ENCODE data around the gene LRRK1. TPM values are rescaled to one million over a fixed set of nuclear protein-coding genes. Genes with fewer than 3 reads are reported as not detected.

Gene LRRK1
- total and polyA plus RNA-seq, 2 of the 4 experiments (the other 2 are of a cell fraction) = 3.0 to 5.8 TPM

DNA sequence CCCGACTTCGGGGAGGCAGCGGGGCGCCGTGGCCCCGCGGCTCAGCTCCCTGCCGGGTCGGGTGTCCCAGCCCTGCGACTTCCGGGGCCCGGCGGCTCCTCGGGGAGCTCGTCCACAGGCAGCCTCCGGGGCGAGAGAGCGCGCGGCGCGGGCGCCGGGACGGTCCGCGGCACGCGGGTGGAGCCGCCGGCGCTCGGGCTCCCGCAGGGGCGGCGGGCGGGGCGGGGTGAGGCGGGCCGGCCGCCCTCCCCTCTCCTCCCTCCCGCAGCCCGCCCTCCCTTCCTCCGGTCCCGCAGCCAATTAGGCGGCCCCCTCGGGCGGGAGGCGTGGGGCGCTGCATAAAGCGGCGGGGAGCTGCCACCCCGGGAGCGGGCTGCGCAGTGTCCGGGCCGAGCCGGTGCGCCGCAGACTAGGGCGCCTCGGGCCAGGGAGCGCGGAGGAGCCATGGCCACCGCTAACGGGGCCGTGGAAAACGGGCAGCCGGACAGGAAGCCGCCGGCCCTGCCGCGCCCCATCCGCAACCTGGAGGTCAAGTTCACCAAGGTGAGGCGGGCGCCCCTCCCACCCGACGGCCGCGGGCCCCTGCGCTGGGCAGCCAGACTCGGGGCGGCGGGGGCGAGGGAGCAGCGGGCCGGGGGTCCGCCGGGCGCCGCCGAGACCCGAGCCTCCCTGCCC is 39.6 kb upstream of the LRRK1 start, which contains the start of gene ALDH1A3 (continued):
- TF ChIP-seq MAZ (IDR thresholded peaks at IDR 0.05; ENCODE audit: borderline replicate concordance, low read depth, low read length) = no peak

- no peak overlapping the region for H4K8ac ChIP-seq (ENCODE audit: low read depth in 2 of 2, low read length in 2 of 2)
- peak overlapping the region; percentile 28 for H2AK9ac ChIP-seq (replicated peaks; ENCODE audit: low read depth, low read length, poor library complexity)
- H3K4ac ChIP-seq (ENCODE audit: low read depth, low read length) = no peak overlapping the region
- ChIA-PET CTCF (no interaction called here), POLR2A (ENCODE audit: unreplicated experiment) (no interaction called here)
- peak overlapping the region; percentile 71 for H2AFZ ChIP-seq (replicated peaks; ENCODE audit: low read length, poor library complexity)
- no peak overlapping the region for H2BK20ac ChIP-seq (ENCODE audit: low read depth, low read length)
- H4K20me1 ChIP-seq (ENCODE audit: insufficient read depth, low read length) = no peaks in the 10 kb centered on the region
- no peak overlapping the region for H3K23ac ChIP-seq (ENCODE audit: low read depth, low read length)
- H2AK5ac ChIP-seq (ENCODE audit: low read depth, low read length) = no peak overlapping the region
- H3K36me3 ChIP-seq (ENCODE audit: control insufficient read depth, insufficient read depth, low read length) = no peaks in the 10 kb centered on the region
- no peak overlapping the region for H2BK5ac ChIP-seq (ENCODE audit: low read depth, low read length, poor library complexity, severe bottlenecking)
- H3K9ac ChIP-seq (ENCODE audit: low read depth, low read length) = no peak overlapping the region
- no peak overlapping the region for H4K5ac ChIP-seq (ENCODE audit: low read depth, low read length)
- H3K14ac ChIP-seq (replicated peaks; ENCODE audit: low read depth, low read length) = no peak overlapping the region
- DNase-seq (no peak), ATAC-seq (ENCODE audit: low read depth) (no peak)
- no TSS peak for BruUV-seq (replicated peaks)
- no peak overlapping the region; the same call in 1 of the 2 replicates for H3K4me2 ChIP-seq (ENCODE audit: low read depth, low read length)
- in situ Hi-C loops (cut with MboI; ENCODE audit: low sequenced_read_pairs) (no loop called here), intact Hi-C loops (cut with micrococcal nuclease) (no loop called here), dilution Hi-C loops (cut with HindIII; ENCODE audit: low sequenced_read_pairs, unreplicated experiment) (no loop called here)
- no peak overlapping the region for H3K56ac ChIP-seq (ENCODE audit: extremely low read depth, insufficient read depth, low read length)
- H3K9me1 ChIP-seq (ENCODE audit: insufficient read depth, low read length) = 0 out of 2 replicates have a peak, but pooled peaks cover 2% of the 10 kb centered on the region
- no peak for TF ChIP-seq RCOR1 (IDR thresholded peaks at IDR 0.05; ENCODE audit: insufficient replicate concordance, low read length)
- no peak for TF ChIP-seq POLR2A (IDR thresholded peaks at IDR 0.05; ENCODE audit: low read depth, low read length)
- TF ChIP-seq SMC3 (IDR thresholded peaks at IDR 0.05; ENCODE audit: low read depth, low read length) = no peak
- TF ChIP-seq MAZ (IDR thresholded peaks at IDR 0.05; ENCODE audit: borderline replicate concordance, low read depth, low read length) = no peak
- no peak for TF ChIP-seq MXI1 (IDR thresholded peaks at IDR 0.05; ENCODE audit: borderline replicate concordance, low read depth, low read length)
- no peak for TF ChIP-seq RFX5 (IDR thresholded peaks at IDR 0.05; ENCODE audit: low read depth, low read length)
- TF ChIP-seq BHLHE40 (IDR thresholded peaks at IDR 0.05; ENCODE audit: low read depth, low read length) = no peak
- TF ChIP-seq NFE2L2 (IDR thresholded peaks at IDR 0.05; ENCODE audit: low read depth, low read length) = no peak
- no peak for TF ChIP-seq CHD1 (IDR thresholded peaks at IDR 0.05; ENCODE audit: low read depth, low read length)
- TF ChIP-seq MAFK (IDR thresholded peaks at IDR 0.05; ENCODE audit: low read depth, low read length) = no peak
- TF ChIP-seq FOS (IDR thresholded peaks at IDR 0.05; ENCODE audit: low read depth, low read length) = no peak
- TF ChIP-seq, protein P1, sequence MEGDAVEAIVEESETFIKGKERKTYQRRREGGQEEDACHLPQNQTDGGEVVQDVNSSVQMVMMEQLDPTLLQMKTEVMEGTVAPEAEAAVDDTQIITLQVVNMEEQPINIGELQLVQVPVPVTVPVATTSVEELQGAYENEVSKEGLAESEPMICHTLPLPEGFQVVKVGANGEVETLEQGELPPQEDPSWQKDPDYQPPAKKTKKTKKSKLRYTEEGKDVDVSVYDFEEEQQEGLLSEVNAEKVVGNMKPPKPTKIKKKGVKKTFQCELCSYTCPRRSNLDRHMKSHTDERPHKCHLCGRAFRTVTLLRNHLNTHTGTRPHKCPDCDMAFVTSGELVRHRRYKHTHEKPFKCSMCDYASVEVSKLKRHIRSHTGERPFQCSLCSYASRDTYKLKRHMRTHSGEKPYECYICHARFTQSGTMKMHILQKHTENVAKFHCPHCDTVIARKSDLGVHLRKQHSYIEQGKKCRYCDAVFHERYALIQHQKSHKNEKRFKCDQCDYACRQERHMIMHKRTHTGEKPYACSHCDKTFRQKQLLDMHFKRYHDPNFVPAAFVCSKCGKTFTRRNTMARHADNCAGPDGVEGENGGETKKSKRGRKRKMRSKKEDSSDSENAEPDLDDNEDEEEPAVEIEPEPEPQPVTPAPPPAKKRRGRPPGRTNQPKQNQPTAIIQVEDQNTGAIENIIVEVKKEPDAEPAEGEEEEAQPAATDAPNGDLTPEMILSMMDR (conservative IDR thresholded peaks at IDR 0.05; ENCODE audit: low read depth, low read length) = no peak
- TF ChIP-seq, protein P2, sequence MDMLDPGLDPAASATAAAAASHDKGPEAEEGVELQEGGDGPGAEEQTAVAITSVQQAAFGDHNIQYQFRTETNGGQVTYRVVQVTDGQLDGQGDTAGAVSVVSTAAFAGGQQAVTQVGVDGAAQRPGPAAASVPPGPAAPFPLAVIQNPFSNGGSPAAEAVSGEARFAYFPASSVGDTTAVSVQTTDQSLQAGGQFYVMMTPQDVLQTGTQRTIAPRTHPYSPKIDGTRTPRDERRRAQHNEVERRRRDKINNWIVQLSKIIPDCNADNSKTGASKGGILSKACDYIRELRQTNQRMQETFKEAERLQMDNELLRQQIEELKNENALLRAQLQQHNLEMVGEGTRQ (IDR thresholded peaks at IDR 0.05; ENCODE audit: low read depth, low read length) = no peak
- TF ChIP-seq RAD21 (IDR thresholded peaks at IDR 0.05; ENCODE audit: low read length) = no peak
- no peak overlapping the region for H2BK120ac ChIP-seq (ENCODE audit: low read depth, low read length)
- H3K4me1 ChIP-seq (ENCODE audit: control insufficient read depth, insufficient read depth, low read length) = no peaks in the 10 kb centered on the region; the same call in 1 of the 2 replicates
- no peak overlapping the region for H3K27ac ChIP-seq (ENCODE audit: insufficient read depth, low read length)
- no peak overlapping the region for H2BK15ac ChIP-seq (ENCODE audit: low read depth, low read length)
- H3K18ac ChIP-seq (ENCODE audit: low read depth, low read length) = no peak overlapping the region
- no peaks in the 10 kb centered on the region for H3K79me1 ChIP-seq (ENCODE audit: low read depth in 1 of 2, low read length in 2 of 2)
- peaks cover 66% of the 10 kb centered on the region for H3K27me3 ChIP-seq (ENCODE audit: control insufficient read depth, insufficient read depth, low read length)
- no peak overlapping the region for H4K91ac ChIP-seq (ENCODE audit: insufficient read depth, low read depth, low read length)
- peak overlapping the region; percentile 63; the same call in 1 of the 2 replicates for H3K4me3 ChIP-seq (ENCODE audit: insufficient read depth, low read depth, low read length)
- 29% methylated on average over 22 of the region's 80 CpGs; no CpG with 5 or more reads in 1 of the 2 experiments for WGBS, 2 experiments (ENCODE audit: extremely low coverage in 2 of 2, insufficient read length in 1 of 2)
- H3K9me3 ChIP-seq (ENCODE audit: control insufficient read depth, insufficient read depth, low read length) = no peaks in the 10 kb centered on the region
Observed at GRCh38 chr15:100880139-100880896, 38.8 kb upstream of the LRRK1 start.
